HEK293 (cell line): ENCODE data around the gene AGPAT4.

Experiments used
- CTCF ChIP-seq: fragments of 450-650 bp; formaldehyde crosslinking; IDR thresholded peaks from 2 replicates; pipeline ENCODE4 v1.5.1; 2016; ENCODE audit warnings: missing biosample characterization, missing genetic modification characterization
- GLI2 ChIP-seq: fragments of 450-650 bp; formaldehyde crosslinking; IDR thresholded peaks from 2 replicates; pipeline ENCODE4; 2017; ENCODE audit warnings: missing biosample characterization, missing genetic modification characterization, low read depth, borderline replicate concordance
- ZFHX2 ChIP-seq: fragments of 450-650 bp; formaldehyde crosslinking; conservative IDR thresholded peaks from 2 replicates; pipeline ENCODE4 v1.5.1; 2016; ENCODE audit warnings: missing biosample characterization, missing genetic modification characterization
- ZNF785 ChIP-seq: fragments of 450-650 bp; formaldehyde crosslinking; IDR thresholded peaks from 2 replicates; pipeline ENCODE4 v1.5.1; 2016; ENCODE audit warnings: missing biosample characterization, missing genetic modification characterization

- no peak for TF ChIP-seq ZNF785 (tag by site-specific recombination)
- TF ChIP-seq ZFHX2 (tag by site-specific recombination): no peak
- no peak for TF ChIP-seq CTCF (tag by site-specific recombination)
- no peak for TF ChIP-seq GLI2 (tag by site-specific recombination)
Measured at GRCh38 chr6:161292650-161293281, 18.9 kb upstream of the AGPAT4 start.
